Measurements from ENCODE around the gene TTC28.

DNA sequence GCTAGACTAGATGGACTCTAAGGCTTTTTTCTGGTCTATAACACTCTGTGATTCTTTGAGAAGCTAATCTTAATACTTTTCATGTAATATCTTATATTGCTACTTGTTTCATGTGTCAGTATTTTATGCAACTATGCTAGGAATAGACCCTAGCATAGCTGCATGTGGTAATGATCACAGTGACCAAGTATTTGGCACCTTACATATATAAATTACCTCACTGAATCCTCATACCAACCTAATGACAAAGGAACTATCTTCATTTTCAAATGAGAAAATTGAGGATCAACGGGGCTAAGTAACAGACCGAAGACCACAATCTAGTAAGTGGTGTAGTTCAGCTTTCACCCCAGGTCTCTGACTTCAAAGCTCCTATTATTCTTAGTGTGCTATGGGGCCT lies 433.2 kb downstream of the TTC28 start:
- TF ChIP-seq, protein P1, sequence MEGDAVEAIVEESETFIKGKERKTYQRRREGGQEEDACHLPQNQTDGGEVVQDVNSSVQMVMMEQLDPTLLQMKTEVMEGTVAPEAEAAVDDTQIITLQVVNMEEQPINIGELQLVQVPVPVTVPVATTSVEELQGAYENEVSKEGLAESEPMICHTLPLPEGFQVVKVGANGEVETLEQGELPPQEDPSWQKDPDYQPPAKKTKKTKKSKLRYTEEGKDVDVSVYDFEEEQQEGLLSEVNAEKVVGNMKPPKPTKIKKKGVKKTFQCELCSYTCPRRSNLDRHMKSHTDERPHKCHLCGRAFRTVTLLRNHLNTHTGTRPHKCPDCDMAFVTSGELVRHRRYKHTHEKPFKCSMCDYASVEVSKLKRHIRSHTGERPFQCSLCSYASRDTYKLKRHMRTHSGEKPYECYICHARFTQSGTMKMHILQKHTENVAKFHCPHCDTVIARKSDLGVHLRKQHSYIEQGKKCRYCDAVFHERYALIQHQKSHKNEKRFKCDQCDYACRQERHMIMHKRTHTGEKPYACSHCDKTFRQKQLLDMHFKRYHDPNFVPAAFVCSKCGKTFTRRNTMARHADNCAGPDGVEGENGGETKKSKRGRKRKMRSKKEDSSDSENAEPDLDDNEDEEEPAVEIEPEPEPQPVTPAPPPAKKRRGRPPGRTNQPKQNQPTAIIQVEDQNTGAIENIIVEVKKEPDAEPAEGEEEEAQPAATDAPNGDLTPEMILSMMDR (IDR thresholded peaks at IDR 0.05) = no peak
- no peak for TF ChIP-seq POLR2A (IDR thresholded peaks at IDR 0.05)

Measured in heart left ventricle (tissue), 13 donors.